Motor neuron (in vitro differentiated cells): ENCODE data around the gene CPVL. TPM values are rescaled to one million over a fixed set of nuclear protein-coding genes. Genes with fewer than 3 reads are reported as not detected.

Source experiments
- ATAC-seq, 8 experiments: fragments of 200-7000 bp; cut with Tn5 transposase; replicated peaks in 6 of 8; 2 replicates each; pipeline ENCODE4 v1.8.0; 2021; ENCODE audit warnings: mild to moderate bottlenecking in 8 of 8, moderate library complexity in 8 of 8
- H3K27ac ChIP-seq, 2 donors: fragments of 250-450 bp; sonication (Bioruptor Pico); 2 replicates each; pipeline ENCODE4 v1.9.0; 2021; ENCODE audit warnings: antibody characterized with exemption in 2 of 2, mild to moderate bottlenecking in 2 of 2, moderate library complexity in 1 of 2
- H3K4me1 ChIP-seq, 2 donors: fragments of 250-450 bp; sonication (Bioruptor Pico); replicated peaks in 1 of 2; 2 replicates each; pipeline ENCODE4 v1.6.1; 2021; ENCODE audit warnings: antibody characterized with exemption in 2 of 2, mild to moderate bottlenecking in 2 of 2, moderate library complexity in 1 of 2
- H3K4me3 ChIP-seq, 5 donors: fragments of 250-450 bp; sonication (Bioruptor Pico); 2 replicates each; pipeline ENCODE4 v1.9.0; 2021; ENCODE audit warnings: antibody characterized with exemption in 5 of 5, mild to moderate bottlenecking in 5 of 5, moderate library complexity in 4 of 5
- WGBS, 10 experiments: fragments of 450-650 bp; shearing (Covaris generic); methylation state at CpG; one replicate each; pipeline ENCODE4 v1.0.0; 2022; 5-methylcytosine and 5-hydroxymethylcytosine counted together
- in situ Hi-C, 9 experiments: fragments of 400-800 bp; cut with MboI; loops; one replicate each; pipeline ENCODE4 v1.15.0; 2021; ENCODE audit warnings: low sequenced_read_pairs in 9 of 9, low pct_unique_long_range_greater_than_20kb in 2 of 9; ENCODE audit not compliant: unreplicated experiment in 9 of 9
- total RNA-seq, 8 experiments: library from RNA; unstranded; fragments of 300-600 nt; gene quantifications; 2 replicates each; pipeline versions ENCODE4 v1.2.3 to v1.2.4, GENCODE V29; 2022

The CPVL gene
- total RNA-seq, 8 experiments from 2014 or later, result 4.7 to 27.0 (median 6.8) TPM

DNA sequence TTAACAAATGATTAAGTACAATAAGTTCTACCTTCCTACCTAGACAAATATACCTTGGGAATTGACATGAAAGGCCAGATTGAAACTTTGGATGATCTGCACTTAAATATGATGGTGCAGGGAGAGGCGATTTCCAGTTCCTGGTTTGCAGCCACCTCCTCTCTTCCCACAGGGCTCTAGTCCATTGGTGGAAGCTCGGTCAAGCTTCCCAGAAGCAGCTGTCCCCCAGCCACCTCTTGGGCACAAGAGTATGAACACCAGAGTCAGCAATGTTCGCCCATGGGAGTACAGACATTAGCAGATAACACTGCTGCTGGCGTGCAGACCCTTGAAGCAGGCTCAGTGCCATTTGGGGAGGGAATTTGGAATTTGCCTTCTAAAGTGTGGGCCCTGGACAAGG, 1.5 kb upstream of the CPVL start:
- 71 to 100% (median 96%) methylated on average over 1 to 3 of the region's 4 CpGs; no CpG with 5 or more reads in 2 of the 10 experiments for WGBS, 10 experiments
- in situ Hi-C loops, result no loop called here
- Histone ChIP-seq H3K27ac (no peak overlapping the region), H3K4me1 (peaks cover 13 to 24% of the 10 kb centered on the region in 2 donors), H3K4me3 (no peak overlapping the region)
- no peak for ATAC-seq

DNA sequence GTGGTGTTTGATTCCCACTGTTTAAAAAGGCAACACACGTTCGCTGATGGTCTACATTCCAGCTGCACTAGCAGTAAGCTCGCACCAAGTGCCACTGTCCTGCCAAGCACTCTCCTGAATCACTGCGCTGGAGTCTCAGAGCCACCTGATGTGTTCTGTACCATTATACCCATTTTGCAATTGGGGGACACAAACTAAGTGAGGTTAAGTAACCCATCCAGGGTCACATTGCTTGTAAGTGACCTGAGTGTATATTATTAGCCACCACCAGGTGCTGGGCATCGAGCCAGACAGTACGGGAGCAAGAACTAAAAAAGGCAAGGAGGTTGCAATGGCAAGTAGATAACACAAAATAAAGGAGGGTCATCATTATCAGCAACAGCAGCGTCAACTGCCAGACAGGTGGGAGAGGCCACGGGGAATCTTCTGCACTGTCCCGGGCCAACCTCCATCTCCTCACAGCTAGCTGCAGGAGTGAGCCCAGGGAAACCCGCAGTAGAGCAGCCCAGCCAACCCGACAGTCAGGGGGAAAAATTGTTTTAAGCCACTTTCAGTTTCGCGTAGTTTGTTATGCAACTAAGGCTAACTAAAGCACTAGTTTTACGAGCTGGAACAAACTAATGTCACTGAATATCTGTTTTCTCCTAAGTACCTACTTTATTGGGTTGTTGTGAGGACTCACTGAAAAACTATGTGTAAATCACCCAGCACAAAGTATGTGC, 712 bp upstream of the CPVL start:
- Histone ChIP-seq H3K27ac (no peak overlapping the region), H3K4me1 (peaks cover 13 to 24% of the 10 kb centered on the region in 2 donors), H3K4me3 (peak overlapping the region in 3 of 5 donors; percentile 40 to 49 (median 40))
- in situ Hi-C loops, result no loop called here
- peak in 7 of 8 experiments; percentile 40 to 63 (median 42) for ATAC-seq
- WGBS, 10 experiments, result 0 to 84% (median 57%) methylated on average over 2 to 12 of the region's 14 CpGs

DNA sequence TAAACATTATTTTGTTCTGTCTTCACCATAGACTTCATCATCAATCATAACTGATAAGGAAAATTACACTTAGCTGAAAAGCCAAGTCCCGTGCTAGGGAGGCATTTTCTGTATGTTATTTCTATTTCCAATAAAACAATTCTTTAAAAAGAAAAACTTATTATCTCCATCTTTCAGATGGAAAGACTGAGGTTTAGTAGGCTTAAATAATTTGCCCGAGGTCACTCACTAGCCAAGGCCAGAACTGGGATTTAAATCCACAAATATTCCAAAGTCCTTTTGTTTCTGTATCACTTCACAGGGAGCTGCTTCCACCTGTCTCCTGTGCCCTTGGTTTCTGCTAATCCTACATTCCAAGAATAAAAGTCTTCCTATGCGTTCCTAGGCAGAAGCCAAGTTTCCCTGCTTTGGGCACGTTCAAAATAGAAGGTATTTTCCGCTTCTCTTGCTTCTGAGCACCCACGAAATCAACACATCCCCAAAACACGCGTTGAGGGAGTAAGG, 732 bp downstream of the CPVL start:
- Histone ChIP-seq H3K27ac (no peak overlapping the region), H3K4me1 (peaks cover 5 to 17% of the 10 kb centered on the region in 2 donors), H3K4me3 (peak overlapping the region; percentile 28 to 49 (median 40))
- 7 to 60% (median 16%) methylated on average over 1 to 8 of the region's 8 CpGs; no CpG with 5 or more reads in 1 of the 10 experiments for whole genome bisulfite sequencing, 10 experiments
- in situ Hi-C loops, result no loop called here
- no peak for ATAC-seq

GRCh38 chr7:29143751-29144150, 2.6 kb downstream of the CPVL start:
- Histone ChIP-seq H3K4me1 (peaks cover 0 to 14% of the 10 kb centered on the region in 2 donors), H3K4me3 (no peak overlapping the region), H3K27ac (no peak overlapping the region)
- in situ Hi-C loops, result no loop called here
- no peak for ATAC-seq
- WGBS, 10 experiments, result 11 to 88% (median 48%) methylated on average over 1 to 2 of the region's 2 CpGs; no CpG with 5 or more reads in 2 of the 10 experiments

- in situ Hi-C loops, result no loop called here
- 36 to 100% (median 78%) methylated on average over 1 to 6 of the region's 7 CpGs; no CpG with 5 or more reads in 2 of the 10 experiments for WGBS, 10 experiments
- no peak overlapping the region for H3K27ac ChIP-seq
Measured at GRCh38 chr7:29142021-29142727, 4.2 kb downstream of the CPVL start.

DNA sequence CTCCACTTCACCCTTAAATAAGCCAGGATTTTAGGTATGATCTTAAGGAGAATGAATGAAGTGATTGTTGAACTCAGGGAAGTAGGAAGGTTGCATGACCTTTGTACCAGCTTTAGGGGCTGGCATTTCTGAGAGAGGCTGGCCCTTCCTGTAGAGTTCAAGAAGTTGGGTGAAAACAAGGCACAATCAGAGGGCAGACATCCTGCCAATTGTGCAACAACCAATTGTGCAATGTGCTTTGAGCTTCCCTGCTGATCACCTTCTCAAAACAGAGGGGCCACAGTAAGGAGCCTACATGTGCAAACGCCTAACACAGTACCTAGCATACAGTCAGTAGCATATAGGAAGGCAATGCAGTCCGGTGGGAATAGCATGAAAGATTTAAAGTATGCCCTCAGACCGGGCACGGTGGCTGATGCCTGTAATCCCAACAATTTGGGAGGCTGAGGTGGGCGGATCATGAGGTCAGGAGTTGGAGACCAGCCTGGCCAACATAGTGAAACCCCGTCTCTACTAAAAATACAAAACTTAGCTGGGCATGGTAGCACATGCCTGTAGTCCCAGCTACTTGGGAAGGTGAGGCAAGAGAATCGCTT, 5.4 kb downstream of the CPVL start:
- Histone ChIP-seq H3K27ac (no peak overlapping the region), H3K4me3 (no peak overlapping the region), H3K4me1 (peaks cover 0 to 10% of the 10 kb centered on the region in 2 donors)
- WGBS, 10 experiments, result 25 to 100% (median 90%) methylated on average over 1 to 7 of the region's 7 CpGs; no CpG with 5 or more reads in 4 of the 10 experiments
- no peak for ATAC-seq
- in situ Hi-C loops, result no loop called here

More at GRCh38 chr7:29142021-29142727, 4.2 kb downstream of the CPVL start:
- ATAC-seq, result no peak
- Histone ChIP-seq H3K4me1 (peaks cover 0 to 14% of the 10 kb centered on the region in 2 donors), H3K4me3 (no peak overlapping the region)

DNA sequence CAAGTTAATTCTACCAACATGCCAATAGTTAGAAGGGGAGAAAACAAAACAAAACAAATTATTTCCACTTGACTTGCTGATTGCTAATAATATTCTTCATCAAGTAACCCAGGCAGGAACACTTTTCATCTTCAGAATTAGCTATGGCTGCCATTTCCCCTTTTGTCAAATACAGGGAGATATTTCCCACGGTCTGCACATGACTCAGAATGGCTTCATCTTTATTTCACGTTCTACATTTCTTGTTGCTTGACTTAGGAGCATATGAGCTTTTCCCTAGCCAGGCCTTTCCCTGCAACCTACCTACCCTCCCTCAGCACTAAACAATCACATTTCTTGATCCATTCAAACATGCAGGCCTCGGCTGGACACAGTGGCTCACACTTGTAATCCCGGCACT, 6.5 kb downstream of the CPVL start:
- no peak overlapping the region for H3K4me3 ChIP-seq
- H3K27ac ChIP-seq, result no peak overlapping the region
- WGBS, 10 experiments, result 42 to 90% (median 61%) methylated on average over 2 to 3 of the region's 4 CpGs; no CpG with 5 or more reads in 3 of the 10 experiments
- no peak for ATAC-seq
- H3K4me1 ChIP-seq, result no peaks in the 10 kb centered on the region
- in situ Hi-C loops, result no loop called here

DNA sequence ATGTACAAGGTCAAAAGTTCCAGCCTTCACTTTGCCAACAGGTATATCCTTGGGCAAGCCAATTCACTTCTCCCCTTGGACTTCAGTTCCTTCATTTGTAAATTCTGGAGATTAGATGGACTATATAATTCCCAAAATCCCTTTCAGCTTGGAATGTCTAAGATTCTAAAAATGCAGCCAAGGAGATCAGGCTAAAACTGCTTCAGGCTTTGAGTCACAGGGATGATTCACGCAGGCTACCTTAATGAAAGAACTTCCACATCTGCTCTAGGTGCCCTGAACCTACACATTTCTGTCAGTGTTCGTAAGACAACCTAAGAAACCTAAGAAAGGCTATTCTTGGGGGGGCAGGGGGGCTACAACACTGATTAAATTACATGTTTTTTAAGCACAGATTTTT, 7.1 kb downstream of the CPVL start:
- no peak overlapping the region for H3K4me3 ChIP-seq
- ATAC-seq, result no peak
- no peaks in the 10 kb centered on the region for H3K4me1 ChIP-seq
- in situ Hi-C loops, result no loop called here
- H3K27ac ChIP-seq, result no peak overlapping the region
- WGBS, 10 experiments, result 13 to 100% (median 88%) methylated on average over 1 to 2 of the region's 2 CpGs; no CpG with 5 or more reads in 4 of the 10 experiments

DNA sequence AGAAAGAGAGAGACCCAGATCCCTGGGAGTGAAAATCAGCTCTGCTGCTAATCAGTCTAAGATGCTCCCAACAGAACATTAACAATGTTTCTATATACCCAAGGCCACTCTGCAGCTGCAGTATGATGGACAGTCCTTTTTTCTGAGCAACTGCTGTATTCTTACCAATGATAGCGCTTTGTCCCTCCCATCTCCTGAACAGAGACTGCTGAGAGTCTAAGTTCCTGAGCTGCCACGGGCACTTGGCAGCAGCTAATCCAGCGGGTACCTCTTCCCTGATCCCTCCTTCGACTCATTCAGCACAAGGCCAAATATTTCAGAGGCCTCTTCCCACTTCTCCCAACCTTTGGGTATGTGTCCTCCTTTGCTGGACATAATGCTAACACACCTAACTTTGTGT, 7.7 kb downstream of the CPVL start:
- no peak for ATAC-seq
- H3K27ac ChIP-seq, result no peak overlapping the region
- no peak overlapping the region for H3K4me3 ChIP-seq
- in situ Hi-C loops, result no loop called here
- H3K4me1 ChIP-seq, result no peaks in the 10 kb centered on the region
- 0 to 100% (median 91%) methylated on average over 1 to 3 of the region's 4 CpGs for WGBS, 10 experiments

DNA sequence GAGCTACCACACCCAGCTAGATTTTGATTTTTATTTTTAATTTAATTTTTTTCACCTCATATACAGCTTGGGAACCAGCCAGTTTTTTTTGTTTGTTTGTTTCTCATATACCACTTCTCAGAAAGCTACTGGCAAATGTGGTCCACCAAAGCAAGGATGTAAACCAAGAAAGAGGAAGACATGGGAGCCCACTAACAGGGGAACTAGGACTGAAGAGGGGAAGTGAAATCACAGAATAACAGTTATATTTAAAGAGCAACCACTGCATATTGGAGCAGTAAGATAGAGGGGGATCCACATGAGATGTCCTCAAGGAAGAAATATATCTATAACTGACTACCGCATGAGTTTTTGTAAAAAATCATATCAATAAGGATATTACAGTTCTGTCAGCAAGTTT, 10.5 kb downstream of the CPVL start:
- H3K27ac ChIP-seq, result no peak overlapping the region
- WGBS, 10 experiments, result 57 to 100% (median 100%) methylated on average over 1 of the region's 1 CpG
- no peak overlapping the region for H3K4me3 ChIP-seq
- no peaks in the 10 kb centered on the region for H3K4me1 ChIP-seq
- in situ Hi-C loops, result no loop called here
- ATAC-seq, result no peak

GRCh38 chr7:29132980-29133379, 13.4 kb downstream of the CPVL start:
- 29 to 89% (median 72%) methylated on average over 2 to 3 of the region's 3 CpGs; no CpG with 5 or more reads in 2 of the 10 experiments for WGBS, 10 experiments
- ATAC-seq, result no peak
- H3K4me3 ChIP-seq, result no peak overlapping the region
- no peak overlapping the region for H3K27ac ChIP-seq
- in situ Hi-C loops, result no loop called here
- H3K4me1 ChIP-seq, result peaks cover 2 to 3% of the 10 kb centered on the region in 2 donors

- no peak overlapping the region for H3K4me3 ChIP-seq
- no peak overlapping the region for H3K27ac ChIP-seq
- in situ Hi-C loops, result no loop called here
- H3K4me1 ChIP-seq, result peaks cover 3 to 8% of the 10 kb centered on the region in 2 donors
- 25 to 100% (median 92%) methylated on average over 2 to 5 of the region's 5 CpGs; no CpG with 5 or more reads in 1 of the 10 experiments for WGBS, 10 experiments
- ATAC-seq, result no peak
Measured at GRCh38 chr7:29131678-29132077, 14.7 kb downstream of the CPVL start.

- in situ Hi-C loops, result no loop called here
- H3K27ac ChIP-seq, result no peak overlapping the region
- no peak for ATAC-seq
- no peak overlapping the region for H3K4me3 ChIP-seq
- WGBS, 10 experiments, result 25 to 100% (median 100%) methylated on average over 1 of the region's 1 CpG; no CpG with 5 or more reads in 3 of the 10 experiments
- H3K4me1 ChIP-seq, result peaks cover 3 to 8% of the 10 kb centered on the region in 2 donors
Measured at GRCh38 chr7:29130096-29130495, 16.2 kb downstream of the CPVL start.
